Lung (tissue), 12 donors: ENCODE data around the gene ZFHX2. TPM values are rescaled to one million over a fixed set of nuclear protein-coding genes. Genes with fewer than 3 reads are reported as not detected.

Source experiments
- ATAC-seq: fragments of 200-7000 bp; cut with Tn5 transposase; one replicate; pipeline ENCODE4 v1.9.1; 2020; ENCODE audit warnings: moderate number of reproducible peaks; ENCODE audit not compliant: insufficient read depth, low FRiP score
- DNase-seq, 3 donors: peaks; one replicate each; pipeline ENCODE4 v3.0.0-alpha.2; 2013 to 2017
- H3K27ac ChIP-seq, 2 donors: one replicate each; pipeline ENCODE4 v1.5.1; 2013; ENCODE audit warnings: mild to moderate bottlenecking in 2 of 2, moderate library complexity in 2 of 2, control low read depth in 1 of 2, inconsistent platforms in 1 of 2, low read depth in 1 of 2, low read length in 1 of 2
- H3K27me3 ChIP-seq, 3 donors: one replicate each; pipeline ENCODE4 v1.5.1; 2013; ENCODE audit warnings: low read length in 2 of 3; ENCODE audit not compliant: control insufficient read depth in 3 of 3, insufficient read depth in 3 of 3
- H3K36me3 ChIP-seq, 4 donors: one replicate each; pipeline ENCODE4 v1.5.1; 2013; ENCODE audit warnings: low read length in 4 of 4, mild to moderate bottlenecking in 1 of 4, moderate library complexity in 1 of 4; ENCODE audit not compliant: control insufficient read depth in 4 of 4, insufficient read depth in 4 of 4
- H3K4me1 ChIP-seq, 5 donors: one replicate each; pipeline ENCODE4 v1.5.1; 2013; ENCODE audit warnings: low read length in 5 of 5, mild to moderate bottlenecking in 2 of 5, moderate library complexity in 1 of 5; ENCODE audit not compliant: control insufficient read depth in 5 of 5, insufficient read depth in 5 of 5
- H3K4me3 ChIP-seq: one replicate; pipeline ENCODE4 v1.5.1; 2013; ENCODE audit warnings: mild to moderate bottlenecking, control low read depth, moderate library complexity
- H3K9ac ChIP-seq, 2 donors: one replicate each; pipeline ENCODE4 v1.5.1; 2013; ENCODE audit warnings: low read length in 2 of 2, control low read depth in 1 of 2; ENCODE audit not compliant: insufficient read depth in 1 of 2
- H3K9me3 ChIP-seq, 4 donors: one replicate each; pipeline ENCODE4 v1.5.1; 2013; ENCODE audit warnings: low read length in 3 of 4, mild to moderate bottlenecking in 1 of 4, moderate library complexity in 1 of 4; ENCODE audit not compliant: control insufficient read depth in 4 of 4, insufficient read depth in 3 of 4
- WGBS, 2 donors: extraction: QIAGEN DNeasy Blood & Tissue Kit; methylation state at CpG; one replicate each; pipeline ENCODE4 v1.1.7; 2013; 5-methylcytosine and 5-hydroxymethylcytosine counted together
- polyA plus RNA-seq, 2 donors: library from polyadenylated mRNA; stranded (reverse); fragments of 200-250 nt; gene quantifications; one replicate each; pipeline ENCODE4 v1.2.1, GENCODE V29; 2013
- total RNA-seq, 2 donors: library from RNA; depleted of rRNA in 1 of 2; stranded (reverse); fragments of >200 nt in 1 of 2; gene quantifications; one replicate each; pipeline ENCODE4 v1.2.1, GENCODE V29; 2014 to 2021
- TF ChIP-seq, protein P1 (sequence below): IDR thresholded peaks from 2 replicates; pipeline ENCODE4 v1.5.1; 2012; ENCODE audit warnings: mild to moderate bottlenecking; ENCODE audit errors: control extremely low read depth, extremely low read depth
- donor health status: control.
- donor health status: control.
- donor health status: Bipolar disorder and iron deficiency.
- donor health status: healthy.
- donor health status: DM: yes; HTN: yes; CAD: no.

Gene ZFHX2
- total and polyA plus RNA-seq, 4 donors = 0.50 to 4.5 (median 0.75) TPM

DNA sequence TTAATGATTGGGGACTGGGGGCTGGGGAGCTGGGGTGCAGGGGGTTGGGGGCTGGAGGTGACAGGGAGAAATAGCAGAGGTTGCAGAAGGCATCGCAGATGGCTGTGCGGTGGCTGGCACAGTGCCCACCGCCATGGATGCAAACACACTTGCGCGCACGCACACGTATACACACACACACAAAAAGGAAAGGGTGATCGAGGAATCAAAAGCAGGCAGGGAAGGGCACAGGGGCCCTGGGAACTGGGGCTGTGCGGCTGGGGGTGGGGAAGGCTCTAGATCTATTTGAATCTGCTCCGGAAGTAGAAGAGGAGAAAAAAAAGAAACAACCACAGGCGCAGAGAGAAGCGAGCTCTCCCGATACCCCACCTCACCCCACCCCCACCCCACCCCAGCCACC lies 39.4 kb downstream of the ZFHX2 start:
- peak in 1 of 3 donors; percentile 24 for DNase-seq
- no peaks in the 10 kb centered on the region for H3K4me1 ChIP-seq
- H3K4me3 ChIP-seq = no peak overlapping the region
- H3K9ac ChIP-seq = no peak overlapping the region
- H3K36me3 ChIP-seq = peaks cover 0 to 2% (median 0%) of the 10 kb centered on the region in 4 donors
- TF ChIP-seq, protein P1, sequence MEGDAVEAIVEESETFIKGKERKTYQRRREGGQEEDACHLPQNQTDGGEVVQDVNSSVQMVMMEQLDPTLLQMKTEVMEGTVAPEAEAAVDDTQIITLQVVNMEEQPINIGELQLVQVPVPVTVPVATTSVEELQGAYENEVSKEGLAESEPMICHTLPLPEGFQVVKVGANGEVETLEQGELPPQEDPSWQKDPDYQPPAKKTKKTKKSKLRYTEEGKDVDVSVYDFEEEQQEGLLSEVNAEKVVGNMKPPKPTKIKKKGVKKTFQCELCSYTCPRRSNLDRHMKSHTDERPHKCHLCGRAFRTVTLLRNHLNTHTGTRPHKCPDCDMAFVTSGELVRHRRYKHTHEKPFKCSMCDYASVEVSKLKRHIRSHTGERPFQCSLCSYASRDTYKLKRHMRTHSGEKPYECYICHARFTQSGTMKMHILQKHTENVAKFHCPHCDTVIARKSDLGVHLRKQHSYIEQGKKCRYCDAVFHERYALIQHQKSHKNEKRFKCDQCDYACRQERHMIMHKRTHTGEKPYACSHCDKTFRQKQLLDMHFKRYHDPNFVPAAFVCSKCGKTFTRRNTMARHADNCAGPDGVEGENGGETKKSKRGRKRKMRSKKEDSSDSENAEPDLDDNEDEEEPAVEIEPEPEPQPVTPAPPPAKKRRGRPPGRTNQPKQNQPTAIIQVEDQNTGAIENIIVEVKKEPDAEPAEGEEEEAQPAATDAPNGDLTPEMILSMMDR = no peak
- no peak overlapping the region for H3K27ac ChIP-seq
- no peak for ATAC-seq
- H3K9me3 ChIP-seq = no peaks in the 10 kb centered on the region
- no peaks in the 10 kb centered on the region for H3K27me3 ChIP-seq
- 45 to 53% methylated on average over 13 of the region's 13 CpGs for WGBS, 2 donors

DNA sequence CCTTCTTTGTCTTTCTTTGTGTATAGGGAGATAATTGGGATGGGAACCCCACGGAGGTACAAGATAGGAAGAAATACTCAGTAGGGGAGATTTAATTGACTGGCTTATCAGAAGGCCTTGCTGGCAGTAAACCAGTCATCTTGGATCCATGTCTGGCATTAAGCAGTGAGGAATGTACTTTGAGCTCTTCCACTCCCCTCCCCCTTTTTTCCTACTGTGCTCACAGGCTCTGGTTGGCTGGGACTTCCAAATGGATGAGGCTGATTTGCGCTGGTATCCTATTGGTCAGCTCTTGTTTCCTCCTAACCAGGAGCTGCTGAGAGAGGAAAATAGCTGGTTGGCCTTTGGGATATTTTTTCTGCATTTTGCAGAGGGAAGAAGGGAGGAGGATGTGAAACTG lies 57.3 kb downstream of the ZFHX2 start:
- Histone ChIP-seq H3K9ac (no peak overlapping the region), H3K27me3 (no peaks in the 10 kb centered on the region), H3K36me3 (peaks cover 0 to 2% (median 0%) of the 10 kb centered on the region in 4 donors), H3K4me1 (no peaks in the 10 kb centered on the region), H3K9me3 (no peaks in the 10 kb centered on the region), H3K4me3 (no peak overlapping the region), H3K27ac (no peak overlapping the region)
- TF ChIP-seq, protein P1 = no peak
- no peak for ATAC-seq
- DNase-seq = peak in 2 of 3 donors; percentile 29 to 33
- 73 to 91% methylated on average over 2 of the region's 2 CpGs for WGBS, 2 donors

DNA sequence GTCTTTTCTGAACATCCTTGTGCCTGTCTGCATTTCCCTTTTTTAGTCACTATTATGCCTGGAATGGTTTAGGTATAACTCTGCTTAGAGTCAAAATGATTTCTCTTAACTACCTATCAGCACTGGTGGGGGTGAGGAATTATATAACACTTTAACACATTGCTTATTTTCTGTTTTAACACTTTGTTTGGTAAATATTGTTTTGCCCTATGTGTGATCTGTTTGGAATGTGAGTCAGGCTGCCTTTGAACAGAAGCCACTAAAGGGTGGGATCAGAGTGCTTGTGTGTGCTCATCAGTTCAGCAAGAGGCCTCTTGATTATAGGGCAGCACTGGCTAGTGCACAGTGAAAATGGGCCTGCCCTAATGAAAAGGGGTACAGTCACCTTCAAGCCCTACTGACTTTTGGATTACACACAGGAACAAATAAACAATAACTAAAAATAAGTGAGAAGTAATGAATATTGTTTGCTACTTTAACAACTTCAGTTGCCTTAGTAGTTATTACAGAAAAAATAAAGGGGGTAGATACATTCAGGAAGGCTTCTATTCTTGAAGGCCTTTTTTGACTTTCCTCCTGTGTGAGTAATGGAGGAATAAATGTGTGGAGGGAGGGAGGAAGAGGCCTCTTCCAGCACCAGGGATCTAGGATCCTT lies 58.8 kb downstream of the ZFHX2 start:
- DNase-seq (no peak), ATAC-seq (no peak)
- Histone ChIP-seq H3K4me3 (no peak overlapping the region), H3K9me3 (no peaks in the 10 kb centered on the region), H3K27ac (no peak overlapping the region), H3K27me3 (no peaks in the 10 kb centered on the region), H3K36me3 (peaks cover 0 to 7% (median 3%) of the 10 kb centered on the region in 4 donors), H3K4me1 (no peaks in the 10 kb centered on the region), H3K9ac (no peak overlapping the region)
- TF ChIP-seq, protein P1 = no peak

DNA sequence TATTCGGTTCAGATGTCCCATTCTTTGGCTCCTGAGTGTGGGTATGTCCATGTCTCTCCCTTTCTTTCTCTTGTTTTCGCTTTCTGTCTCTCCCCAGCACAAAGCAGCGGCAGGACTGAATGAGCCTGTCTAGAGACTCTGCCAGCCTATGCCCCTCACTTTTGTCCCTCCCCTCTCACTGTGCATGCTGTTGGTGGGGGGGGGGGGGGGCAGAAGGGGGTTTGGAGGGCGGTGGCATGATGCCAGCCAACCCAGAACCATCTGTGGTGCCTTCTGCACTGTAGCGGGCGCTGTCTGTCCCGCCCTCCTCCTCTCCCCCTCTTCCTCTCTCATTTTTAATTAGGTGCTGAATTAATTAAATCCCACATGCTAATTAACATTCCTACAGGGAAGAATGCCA lies 64.3 kb downstream of the ZFHX2 start:
- H3K27ac ChIP-seq = no peak overlapping the region
- peaks cover 0 to 11% (median 7%) of the 10 kb centered on the region in 4 donors for H3K36me3 ChIP-seq
- TF ChIP-seq, protein P1 = no peak
- no peaks in the 10 kb centered on the region for H3K9me3 ChIP-seq
- no peaks in the 10 kb centered on the region for H3K4me1 ChIP-seq
- DNase-seq = no peak
- no peak overlapping the region for H3K4me3 ChIP-seq
- no peaks in the 10 kb centered on the region for H3K27me3 ChIP-seq
- no peak overlapping the region for H3K9ac ChIP-seq
- ATAC-seq = no peak
- 95 to 96% methylated on average over 7 of the region's 7 CpGs for WGBS, 2 donors
